Measurements from ENCODE around the gene THBD.

Gene THBD

GRCh38 chr20:23049201-23050075 lies at the start of gene THBD:
THBD (minus strand) TSS chr20:23049672; CDS start chr20:23049504, 168 bp downstream.
- peak; percentile 56 for DNase-seq

GRCh38 chr20:23097636-23098580 lies 48.4 kb upstream of the THBD start:
- no peak for DNase-seq

- DNase-seq, result no peak
Observed at GRCh38 chr20:23096986-23097520, 47.6 kb upstream of the THBD start.

GRCh38 chr20:23096097-23096496 lies 46.6 kb upstream of the THBD start:
- no peak for DNase-seq

- no peak for DNase-seq
Observed at GRCh38 chr20:23095499-23095898, 46.0 kb upstream of the THBD start.

GRCh38 chr20:23094927-23095326 lies 45.5 kb upstream of the THBD start:
- no peak for DNase-seq

GRCh38 chr20:23094213-23094896 lies 44.9 kb upstream of the THBD start:
- no peak for DNase-seq

- no peak for DNase-seq
Observed at GRCh38 chr20:23093613-23094012, 44.1 kb upstream of the THBD start.

GRCh38 chr20:23092861-23093495 lies 43.5 kb upstream of the THBD start:
- no peak for DNase-seq

GRCh38 chr20:23092384-23092756 lies 42.9 kb upstream of the THBD start:
- DNase-seq, result no peak

- no peak for DNase-seq
Observed at GRCh38 chr20:23091721-23092383, 42.4 kb upstream of the THBD start.

GRCh38 chr20:23090878-23091277 lies 41.4 kb upstream of the THBD start:
- no peak for DNase-seq

GRCh38 chr20:23090147-23090546 lies 40.7 kb upstream of the THBD start:
- no peak for DNase-seq

- DNase-seq, result no peak
Observed at GRCh38 chr20:23088866-23089265, 39.4 kb upstream of the THBD start.

- DNase-seq, result no peak
Observed at GRCh38 chr20:23087587-23088251, 38.2 kb upstream of the THBD start.

GRCh38 chr20:23086931-23087411 lies 37.5 kb upstream of the THBD start:
- DNase-seq, result no peak

- DNase-seq, result no peak
Observed at GRCh38 chr20:23086056-23086566, 36.6 kb upstream of the THBD start, which contains the start of gene CD93. CD93 (minus strand) TSS chr20:23086324; CDS start chr20:23086192, 132 bp downstream.

- DNase-seq, result no peak
Observed at GRCh38 chr20:23085436-23086055, 36.1 kb upstream of the THBD start.

GRCh38 chr20:23084845-23085365 lies 35.4 kb upstream of the THBD start:
- no peak for DNase-seq

GRCh38 chr20:23084282-23084844 lies 34.9 kb upstream of the THBD start:
- no peak for DNase-seq
